B cell (primary cell): ENCODE measurements around the gene FCHO2. TPM values are rescaled to one million over a fixed set of nuclear protein-coding genes. Genes with fewer than 3 reads are reported as not detected.

ENCODE experiments used
- ATAC-seq: fragments of 200-7000 bp; cut with Tn5 transposase; one replicate; pipeline ENCODE4 v1.10.0; 2021; ENCODE audit warnings: low read depth, mild to moderate bottlenecking, moderate number of reproducible peaks, moderate library complexity
- CTCF ChIA-PET: fragments of 350-600 bp; sonication (Branson Sonifier 250); formaldehyde crosslinking; loops from one replicate; lab custom pipeline; 2021; ENCODE audit warnings: antibody characterized with exemption, inconsistent platforms; lab: Charles Lee
- POLR2A ChIA-PET: fragments of 350-600 bp; sonication (Branson Sonifier 250); formaldehyde crosslinking; loops from one replicate; lab custom pipeline; 2021; ENCODE audit warnings: antibody characterized with exemption; lab: Charles Lee
- DNase-seq: peaks from one replicate; pipeline ENCODE4 v3.0.0; 2013
- H2AFZ ChIP-seq: 2 replicates; pipeline ENCODE4 v1.6.1; 2012; ENCODE audit warnings: mild to moderate bottlenecking, low read depth, low read length; ENCODE audit not compliant: insufficient read depth, poor library complexity, severe bottlenecking
- H3K27ac ChIP-seq, 2 donors: 1 replicate in 1 of 2; 2 replicates in 1 of 2; pipeline ENCODE4 v1.5.1; 2012 to 2013; ENCODE audit warnings: low read length in 2 of 2, mild to moderate bottlenecking in 2 of 2, moderate library complexity in 1 of 2
- H3K27me3 ChIP-seq, 4 experiments: fragments of 200-600 bp in 1 of 4; sonication (generic) in 1 of 4; replicated peaks in 1 of 4; 1 replicate in 2 of 4; 2 replicates in 2 of 4; pipeline versions ENCODE4 v1.6.1 to v1.7.0; 2013 to 2016; ENCODE audit warnings: low read length in 3 of 4, mild to moderate bottlenecking in 2 of 4, mixed read lengths in 1 of 4, moderate library complexity in 1 of 4; ENCODE audit not compliant: insufficient read depth in 4 of 4, control insufficient read depth in 3 of 4; ENCODE audit errors: control extremely low read depth in 1 of 4
- H3K36me3 ChIP-seq, 2 experiments: replicated peaks in 1 of 2; 1 replicate in 1 of 2; 2 replicates in 1 of 2; pipeline versions ENCODE4 v1.6.1 to v1.7.1; 2013; ENCODE audit warnings: low read length in 1 of 2; ENCODE audit not compliant: insufficient read depth in 2 of 2, control insufficient read depth in 1 of 2; ENCODE audit errors: control extremely low read depth in 1 of 2, extremely low read depth in 1 of 2
- H3K4me1 ChIP-seq, 2 donors: fragments of 200-600 bp in 1 of 2; sonication (generic) in 1 of 2; 1 replicate in 1 of 2; 2 replicates in 1 of 2; pipeline versions ENCODE4 v1.5.1 to v1.6.1; 2013 to 2017; ENCODE audit warnings: low read length in 2 of 2; ENCODE audit not compliant: control insufficient read depth in 2 of 2, insufficient read depth in 2 of 2
- H3K4me2 ChIP-seq: replicated peaks from 2 replicates; pipeline ENCODE3; 2012; ENCODE audit warnings: mild to moderate bottlenecking, low read depth, low read length; ENCODE audit not compliant: poor library complexity, severe bottlenecking
- H3K4me3 ChIP-seq, 5 experiments: fragments of 200-600 bp in 1 of 5; sonication (generic) in 1 of 5; 1 replicate in 3 of 5; 2 replicates in 2 of 5; pipeline versions ENCODE4 v1.5.1 to v1.7.0; 2011 to 2016; ENCODE audit warnings: low read length in 4 of 5, mild to moderate bottlenecking in 4 of 5, low read depth in 2 of 5, control low read depth in 1 of 5, moderate library complexity in 1 of 5; ENCODE audit not compliant: insufficient read depth in 1 of 5; ENCODE audit errors: control extremely low read depth in 1 of 5, extremely low read depth in 1 of 5
- H3K79me2 ChIP-seq: fragments of 200-600 bp; sonication (generic); one replicate; pipeline ENCODE4 v1.6.0; 2016; ENCODE audit warnings: low read length; ENCODE audit not compliant: control insufficient read depth, insufficient read depth
- H3K9ac ChIP-seq: fragments of 200-600 bp; sonication (generic); 2 replicates; pipeline ENCODE4 v1.6.1; 2017; ENCODE audit warnings: mild to moderate bottlenecking, low read length, moderate library complexity
- H3K9me3 ChIP-seq, 3 donors: one replicate each; pipeline versions ENCODE4 v1.6.1 to v1.7.1; 2013; ENCODE audit warnings: low read length in 2 of 3; ENCODE audit not compliant: control insufficient read depth in 2 of 3, insufficient read depth in 1 of 3; ENCODE audit errors: control extremely low read depth in 1 of 3
- H4K20me1 ChIP-seq: 2 replicates; pipeline ENCODE4 v1.6.0; 2012; ENCODE audit warnings: mild to moderate bottlenecking, low read length; ENCODE audit not compliant: insufficient read depth, control insufficient read depth, poor library complexity, severe bottlenecking
- H3K27ac Mint-ChIP-seq: one replicate; pipeline ENCODE4 v1.8.0; 2021; ENCODE audit warnings: mixed read lengths
- H3K27me3 Mint-ChIP-seq: one replicate; pipeline ENCODE4 v1.8.0; 2021; ENCODE audit warnings: mixed read lengths
- H3K4me1 Mint-ChIP-seq: one replicate; pipeline ENCODE4 v1.8.0; 2021; ENCODE audit warnings: mixed read lengths
- H3K4me3 Mint-ChIP-seq: one replicate; pipeline ENCODE4 v1.8.0; 2021; ENCODE audit warnings: mixed read lengths
- H3K9me3 Mint-ChIP-seq: one replicate; pipeline ENCODE4 v1.8.0; 2022; ENCODE audit warnings: mixed read lengths; ENCODE audit not compliant: insufficient read depth
- EZH2 ChIP-seq: IDR thresholded peaks from 2 replicates; pipeline ENCODE4 v1.6.1; 2012; ENCODE audit warnings: borderline replicate concordance, low read depth, mild to moderate bottlenecking, moderate library complexity, low read length; ENCODE audit not compliant: insufficient read depth, poor library complexity, severe bottlenecking
- WGBS: methylation state at CpG from one replicate; pipeline ENCODE4 v1.1.5; 2013; ENCODE audit warnings: missing lambda C conversion rate; ENCODE audit not compliant: insufficient coverage; 5-methylcytosine and 5-hydroxymethylcytosine counted together
- intact Hi-C: fragments of 100-400 bp; cut with micrococcal nuclease; formaldehyde crosslinking; loops from one replicate; pipeline ENCODE4 v1.10.0; 2022
- polyA minus RNA-seq: library from RNA; depleted of rRNA, polyadenylated mRNA; stranded (reverse); fragments of >200 nt; gene quantifications from 2 replicates; pipeline ENCODE4 v1.2.3, GENCODE V29; 2012
- polyA plus RNA-seq: library from polyadenylated mRNA; depleted of rRNA; stranded (reverse); fragments of >200 nt; gene quantifications from 2 replicates; pipeline ENCODE4 v1.2.3, GENCODE V29; 2012
- total RNA-seq, 2 donors: library from RNA; stranded (reverse); fragments of 120-200 nt in 1 of 2; gene quantifications; 1 replicate in 1 of 2; 2 replicates in 1 of 2; pipeline versions ENCODE4 v1.2.3 to v1.2.4, GENCODE V29; 2013 to 2022
- TF ChIP-seq, protein P1 (sequence below): fragments of 200-600 bp; IDR thresholded peaks from one replicate; pipeline ENCODE4 v1.8.0; 2022; ENCODE audit warnings: antibody characterized with exemption, mild to moderate bottlenecking

The FCHO2 gene, protein sequence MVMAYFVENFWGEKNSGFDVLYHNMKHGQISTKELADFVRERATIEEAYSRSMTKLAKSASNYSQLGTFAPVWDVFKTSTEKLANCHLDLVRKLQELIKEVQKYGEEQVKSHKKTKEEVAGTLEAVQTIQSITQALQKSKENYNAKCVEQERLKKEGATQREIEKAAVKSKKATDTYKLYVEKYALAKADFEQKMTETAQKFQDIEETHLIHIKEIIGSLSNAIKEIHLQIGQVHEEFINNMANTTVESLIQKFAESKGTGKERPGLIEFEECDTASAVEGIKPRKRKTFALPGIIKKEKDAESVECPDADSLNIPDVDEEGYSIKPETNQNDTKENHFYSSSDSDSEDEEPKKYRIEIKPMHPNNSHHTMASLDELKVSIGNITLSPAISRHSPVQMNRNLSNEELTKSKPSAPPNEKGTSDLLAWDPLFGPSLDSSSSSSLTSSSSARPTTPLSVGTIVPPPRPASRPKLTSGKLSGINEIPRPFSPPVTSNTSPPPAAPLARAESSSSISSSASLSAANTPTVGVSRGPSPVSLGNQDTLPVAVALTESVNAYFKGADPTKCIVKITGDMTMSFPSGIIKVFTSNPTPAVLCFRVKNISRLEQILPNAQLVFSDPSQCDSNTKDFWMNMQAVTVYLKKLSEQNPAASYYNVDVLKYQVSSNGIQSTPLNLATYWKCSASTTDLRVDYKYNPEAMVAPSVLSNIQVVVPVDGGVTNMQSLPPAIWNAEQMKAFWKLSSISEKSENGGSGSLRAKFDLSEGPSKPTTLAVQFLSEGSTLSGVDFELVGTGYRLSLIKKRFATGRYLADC
- total RNA-seq = 6.5 and 11.0 TPM in 2 replicates
- 4.0 TPM for total RNA-seq (2013)
- 1.5 and 2.3 TPM in 2 replicates for polyA plus RNA-seq
- 3.7 and 5.8 TPM in 2 replicates for polyA minus RNA-seq

DNA sequence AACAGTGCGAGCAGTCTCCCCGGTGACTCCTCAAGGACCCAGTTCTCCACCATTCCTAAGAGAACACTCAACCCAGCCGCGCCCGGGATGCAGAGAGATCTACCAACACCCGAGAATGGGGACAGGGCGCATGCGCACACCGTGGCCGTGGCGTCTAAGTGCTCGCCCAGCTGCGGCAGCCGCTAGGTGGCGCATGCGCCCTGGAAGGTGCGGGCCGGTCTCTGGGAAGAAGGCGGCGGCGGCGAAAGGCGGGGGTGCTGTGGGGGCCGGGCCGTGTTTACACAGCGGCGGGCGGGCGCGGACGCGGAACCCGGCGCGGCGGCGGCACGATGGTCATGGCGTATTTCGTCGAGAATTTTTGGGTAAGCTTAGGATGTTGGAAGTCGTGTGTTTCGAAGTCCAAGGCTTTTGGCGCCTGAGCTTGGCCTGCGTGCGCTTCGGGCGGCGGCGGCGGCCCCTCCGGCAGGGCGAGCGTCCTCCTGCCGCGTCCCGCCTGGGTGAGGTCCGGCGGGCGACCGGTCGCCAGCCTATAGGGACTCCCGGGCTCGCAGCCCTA, at the start of gene FCHO2:
TSS of gene FCHO2 (plus strand) at position 274 of the 556 bp plus-strand sequence. CDS start at position 330, 56 bp downstream.
- no peaks in the 10 kb centered on the region for H3K79me2 ChIP-seq
- Mint-ChIP-seq H3K9me3 (no peaks in the 10 kb centered on the region), H3K4me1 (peaks cover 19% of the 10 kb centered on the region), H3K27ac (peak within 1 kb of the TSS; percentile 94), H3K4me3 (peak within 1 kb of the TSS; percentile 98), H3K27me3 (peaks cover 46% of the 10 kb centered on the region)
- CTCF ChIA-PET = interaction anchor here (1.2 to 1.3 kb wide), 2 partner anchors 173 to 580 kb away, joined by 3 read pairs; no protein-coding TSS in a partner anchor
- peaks cover 11% of the 10 kb centered on the region in 2 donors for H3K4me1 ChIP-seq
- no peaks in the 10 kb centered on the region for H3K36me3 ChIP-seq
- peak within 1 kb of the TSS; percentile 95 for H2AFZ ChIP-seq
- peak; percentile 96 for DNase-seq
- H3K9me3 ChIP-seq = peaks cover 0 to 1% (median 0%) of the 10 kb centered on the region in 3 donors
- no peaks in the 10 kb centered on the region for H4K20me1 ChIP-seq
- POLR2A ChIA-PET = no interaction called here
- peak within 1 kb of the TSS in 1 of 2 donors; percentile 68 for H3K27ac ChIP-seq
- peak within 1 kb of the TSS; percentile 83 for H3K4me2 ChIP-seq
- intact Hi-C loops = loop anchor here (1.0 to 10.0 kb wide), 5 partner anchors 49 to 579 kb away; partner anchors contain the start of genes FOXD1 and TNPO1
- under 1% methylated on average over 64 of the region's 64 CpGs for WGBS
- peak within 1 kb of the TSS; percentile 79 for H3K9ac ChIP-seq
- peak; percentile 96 for ATAC-seq
- TF ChIP-seq, protein P1, sequence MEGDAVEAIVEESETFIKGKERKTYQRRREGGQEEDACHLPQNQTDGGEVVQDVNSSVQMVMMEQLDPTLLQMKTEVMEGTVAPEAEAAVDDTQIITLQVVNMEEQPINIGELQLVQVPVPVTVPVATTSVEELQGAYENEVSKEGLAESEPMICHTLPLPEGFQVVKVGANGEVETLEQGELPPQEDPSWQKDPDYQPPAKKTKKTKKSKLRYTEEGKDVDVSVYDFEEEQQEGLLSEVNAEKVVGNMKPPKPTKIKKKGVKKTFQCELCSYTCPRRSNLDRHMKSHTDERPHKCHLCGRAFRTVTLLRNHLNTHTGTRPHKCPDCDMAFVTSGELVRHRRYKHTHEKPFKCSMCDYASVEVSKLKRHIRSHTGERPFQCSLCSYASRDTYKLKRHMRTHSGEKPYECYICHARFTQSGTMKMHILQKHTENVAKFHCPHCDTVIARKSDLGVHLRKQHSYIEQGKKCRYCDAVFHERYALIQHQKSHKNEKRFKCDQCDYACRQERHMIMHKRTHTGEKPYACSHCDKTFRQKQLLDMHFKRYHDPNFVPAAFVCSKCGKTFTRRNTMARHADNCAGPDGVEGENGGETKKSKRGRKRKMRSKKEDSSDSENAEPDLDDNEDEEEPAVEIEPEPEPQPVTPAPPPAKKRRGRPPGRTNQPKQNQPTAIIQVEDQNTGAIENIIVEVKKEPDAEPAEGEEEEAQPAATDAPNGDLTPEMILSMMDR = peak; percentile 76
- no peak for TF ChIP-seq EZH2
- peaks cover 0 to 28% (median 8%) of the 10 kb centered on the region in 4 experiments for H3K27me3 ChIP-seq
- H3K4me3 ChIP-seq = peak within 1 kb of the TSS; percentile 71 to 89 (median 77)
